ENCODE results near the gene METTL1.

- TF ChIP-seq POLR2A (IDR thresholded peaks at IDR 0.05) (no peak), CTCF (IDR thresholded peaks at IDR 0.05) (no peak), POLR2AphosphoS5 (IDR thresholded peaks at IDR 0.05) (no peak)
Observed at GRCh38 chr12:57813111-57813970, 41.4 kb upstream of the METTL1 start.
